ENCODE measurements around the gene CNTN1. TPM values are rescaled to one million over a fixed set of nuclear protein-coding genes. Genes with fewer than 3 reads are reported as not detected.
"Not testable (repeated sequence)": the region's sequence is repeated elsewhere in the genome, so short reads cannot be mapped to it uniquely, and the experiment has no call there.

CNTN1 gene
- total RNA-seq, 1 experiment from 2014 or later, result 3.0 TPM

GRCh38 chr12:40735551-40736230, 43.5 kb downstream of the CNTN1 start:
- DNase-seq (ENCODE audit: low read depth, low spot score) (no peak), ATAC-seq (no peak)
- H4K20me1 ChIP-seq (ENCODE audit: insufficient read depth), result no peaks in the 10 kb centered on the region
- POLR2A ChIA-PET, result no interaction called here
- RAD21 ChIA-PET (ENCODE audit: low non-redundant PET in 1 of 2, low total read pairs in 2 of 2, uncharacterized antibody in 2 of 2, unreplicated experiment in 2 of 2), result no interaction called here
- H3K27me3 ChIP-seq (ENCODE audit: insufficient read depth, low read length), result no peaks in the 10 kb centered on the region
- H3K36me3 ChIP-seq (ENCODE audit: control insufficient read depth in 1 of 2, insufficient read depth in 2 of 2, low read length in 2 of 2), result no peaks in the 10 kb centered on the region
- CTCF ChIA-PET, result interaction anchor here (0.8 kb wide), 1 partner anchor 18 kb away, joined by 3 read pairs; no protein-coding TSS in a partner anchor
- H3K9me2 ChIP-seq (ENCODE audit: insufficient read depth), result no peaks in the 10 kb centered on the region
- intact Hi-C loops (cut with micrococcal nuclease), result no loop called here
- no peak overlapping the region for H3K9ac ChIP-seq (ENCODE audit: low read length)
- H3K79me2 ChIP-seq (ENCODE audit: insufficient read depth, low read length), result no peaks in the 10 kb centered on the region
- TF ChIP-seq POLR2AphosphoS5 (IDR thresholded peaks at IDR 0.05; ENCODE audit: low read depth, low read length) (no peak), SP1 (IDR thresholded peaks at IDR 0.05; ENCODE audit: low read depth) (no peak), MAX (IDR thresholded peaks at IDR 0.05) (no peak), CTCF (IDR thresholded peaks at IDR 0.05 in 2 of 3, conservative IDR thresholded peaks at IDR 0.05 in 1 of 3; ENCODE audit: borderline replicate concordance in 1 of 3, insufficient read depth in 1 of 3, low read depth in 2 of 3, low read length in 2 of 3) (no peak), FOSL1 (IDR thresholded peaks at IDR 0.05; ENCODE audit: low read depth) (no peak), SIN3A (IDR thresholded peaks at IDR 0.05; ENCODE audit: low read depth) (no peak), CEBPB (IDR thresholded peaks at IDR 0.05; ENCODE audit: low read depth) (no peak), ATF3 (IDR thresholded peaks at IDR 0.05) (no peak), EZH2 (IDR thresholded peaks at IDR 0.05) (no peak), CBX3 (IDR thresholded peaks at IDR 0.05; ENCODE audit: low read depth) (no peak), SRF (IDR thresholded peaks at IDR 0.05; ENCODE audit: low read depth) (no peak)
- no peak overlapping the region for H3K27ac ChIP-seq (ENCODE audit: low read depth, low read length)
- no TSS peak for BruUV-seq (replicated peaks)
- no peak overlapping the region for H3K4me2 ChIP-seq (ENCODE audit: low read length)
- no peaks in the 10 kb centered on the region for H3K9me3 ChIP-seq (ENCODE audit: control insufficient read depth in 1 of 2, insufficient read depth in 1 of 2, low read depth in 1 of 2, low read length in 2 of 2)
- no peak overlapping the region for H2AFZ ChIP-seq (ENCODE audit: low read depth, low read length, poor library complexity, severe bottlenecking)
- no peaks in the 10 kb centered on the region for H3K4me1 ChIP-seq (ENCODE audit: control insufficient read depth in 1 of 2, insufficient read depth in 2 of 2, low read length in 2 of 2)
- no peak overlapping the region for H3K4me3 ChIP-seq (replicated peaks in 1 of 2; ENCODE audit: low read depth in 1 of 2, low read length in 2 of 2)

GRCh38 chr12:40737416-40737815, 45.2 kb downstream of the CNTN1 start:
- H3K9me2 ChIP-seq (ENCODE audit: insufficient read depth); ATAC-seq; H3K27ac ChIP-seq (ENCODE audit: low read depth, low read length); intact Hi-C loops (cut with micrococcal nuclease); H3K27me3 ChIP-seq (ENCODE audit: insufficient read depth, low read length); RAD21 ChIA-PET (ENCODE audit: low non-redundant PET in 1 of 2, low total read pairs in 2 of 2, uncharacterized antibody in 2 of 2, unreplicated experiment in 2 of 2); DNase-seq (ENCODE audit: low read depth, low spot score); H4K20me1 ChIP-seq (ENCODE audit: insufficient read depth); H3K4me3 ChIP-seq (replicated peaks in 1 of 2; ENCODE audit: low read depth in 1 of 2, low read length in 2 of 2); H2AFZ ChIP-seq (ENCODE audit: low read depth, low read length, poor library complexity, severe bottlenecking); POLR2A ChIA-PET; BruUV-seq (replicated peaks); CTCF ChIA-PET; H3K9ac ChIP-seq (ENCODE audit: low read length); H3K4me2 ChIP-seq (ENCODE audit: low read length); H3K79me2 ChIP-seq (ENCODE audit: insufficient read depth, low read length); H3K36me3 ChIP-seq (ENCODE audit: control insufficient read depth in 1 of 2, insufficient read depth in 2 of 2, low read length in 2 of 2); H3K4me1 ChIP-seq (ENCODE audit: control insufficient read depth in 1 of 2, insufficient read depth in 2 of 2, low read length in 2 of 2); H3K9me3 ChIP-seq (ENCODE audit: control insufficient read depth in 1 of 2, insufficient read depth in 1 of 2, low read depth in 1 of 2, low read length in 2 of 2): not testable (repeated sequence)

All from HCT116 (cell line).